Inflammatory macrophage treated with lipopolysaccharide for 1 hour (primary cell): ENCODE measurements around the gene ACSS3.

Experiments used
- DNase-seq, 2 donors: peaks; one replicate each; pipeline ENCODE4 v3.0.0-alpha.2; 2020 to 2022

Gene ACSS3

GRCh38 chr12:81231574-81232368, 153.9 kb downstream of the ACSS3 start:
- DNase-seq, result no peak

DNA sequence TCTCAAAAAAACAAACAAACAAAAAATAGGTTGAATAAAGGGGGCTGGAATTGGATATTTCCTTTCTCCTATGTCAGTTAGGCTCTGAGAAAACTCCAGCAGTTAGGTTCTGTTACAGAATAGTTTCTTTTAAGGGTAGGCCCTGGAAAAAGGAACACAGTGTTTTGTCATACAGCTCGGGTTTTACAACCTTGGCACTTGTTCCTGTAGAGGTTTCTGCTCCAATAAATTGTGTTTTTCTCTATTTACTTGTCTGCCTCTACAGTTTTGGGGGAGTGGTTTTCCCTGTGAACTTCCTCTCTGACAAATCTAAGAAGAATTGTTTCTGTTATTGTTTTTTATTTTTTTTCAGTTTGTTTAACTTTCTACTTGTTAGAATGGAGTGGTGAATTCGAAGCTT, 167.6 kb downstream of the ACSS3 start:
- no peak for DNase-seq

- no peak for DNase-seq
Observed at GRCh38 chr12:81245907-81246570, 168.2 kb downstream of the ACSS3 start.

DNA sequence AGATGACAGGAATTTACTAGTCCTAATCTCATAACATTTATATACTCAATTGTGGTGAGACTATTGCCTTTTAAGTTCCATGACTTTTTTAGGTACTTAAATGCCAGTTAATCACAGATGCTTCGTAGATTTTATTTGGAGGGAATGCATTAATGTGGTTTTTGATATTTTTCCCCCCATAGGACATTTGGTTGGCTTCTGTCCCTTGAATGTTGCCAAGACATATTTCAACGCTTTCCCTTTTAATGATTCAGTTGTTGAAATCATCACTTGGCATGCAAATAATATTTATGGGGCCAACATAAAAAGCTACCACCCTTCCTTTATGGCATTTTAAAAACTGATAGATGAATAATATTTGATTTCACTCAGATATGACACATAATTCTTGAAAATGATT, 172.1 kb downstream of the ACSS3 start:
- no peak for DNase-seq

DNA sequence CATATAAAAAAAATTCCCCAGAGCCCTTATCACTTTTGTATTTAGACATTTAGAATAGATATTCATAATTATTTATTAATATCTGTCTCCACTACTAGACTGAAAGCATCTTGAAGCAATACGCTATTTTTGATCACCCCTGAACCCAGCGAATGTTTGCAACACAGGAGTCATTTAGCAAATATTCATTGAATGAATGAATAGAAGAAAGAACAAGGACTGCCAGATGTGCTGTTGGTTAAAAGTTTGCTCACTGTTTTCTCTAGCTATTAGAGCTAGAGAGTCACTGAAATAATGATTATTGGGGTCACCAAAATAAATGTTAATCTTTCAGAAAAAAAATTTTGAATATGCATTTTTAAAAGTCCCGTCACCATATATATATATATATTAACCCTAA, 174.3 kb downstream of the ACSS3 start:
- DNase-seq, result no peak

GRCh38 chr12:81253360-81253759, 175.5 kb downstream of the ACSS3 start:
- no peak for DNase-seq

GRCh38 chr12:81255456-81255855, 177.6 kb downstream of the ACSS3 start:
- no peak for DNase-seq

GRCh38 chr12:81255947-81256346, 178.1 kb downstream of the ACSS3 start:
- DNase-seq, result no peak

DNA sequence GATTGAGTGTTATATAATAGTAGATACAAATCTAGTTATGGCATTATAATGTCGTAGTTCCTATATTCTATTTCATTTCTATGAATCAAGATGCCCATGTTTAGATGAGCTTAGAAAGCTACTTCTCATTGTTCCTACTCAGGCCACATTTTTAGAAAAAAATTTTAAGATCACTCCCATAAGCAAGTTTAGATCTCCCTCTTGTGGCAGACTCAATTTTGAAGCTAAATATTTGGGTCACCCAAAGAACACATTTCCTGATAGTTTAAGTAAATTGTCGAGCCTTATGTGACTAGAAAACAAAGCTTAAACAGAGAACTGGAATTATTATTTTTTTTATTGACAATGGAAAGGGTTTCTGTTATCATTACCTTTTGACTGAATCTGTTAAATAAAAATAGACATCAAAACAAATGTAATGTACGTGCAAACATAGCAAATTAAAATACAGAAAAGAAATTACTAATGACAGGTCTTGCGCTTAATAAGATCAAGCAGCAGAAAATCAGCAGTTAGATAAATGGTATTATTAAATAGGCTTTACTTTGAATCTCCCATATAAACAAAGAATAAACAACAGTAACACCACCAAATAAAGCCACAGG, 180.2 kb downstream of the ACSS3 start:
- DNase-seq, result peak in 1 of 2 donors; percentile 3

DNA sequence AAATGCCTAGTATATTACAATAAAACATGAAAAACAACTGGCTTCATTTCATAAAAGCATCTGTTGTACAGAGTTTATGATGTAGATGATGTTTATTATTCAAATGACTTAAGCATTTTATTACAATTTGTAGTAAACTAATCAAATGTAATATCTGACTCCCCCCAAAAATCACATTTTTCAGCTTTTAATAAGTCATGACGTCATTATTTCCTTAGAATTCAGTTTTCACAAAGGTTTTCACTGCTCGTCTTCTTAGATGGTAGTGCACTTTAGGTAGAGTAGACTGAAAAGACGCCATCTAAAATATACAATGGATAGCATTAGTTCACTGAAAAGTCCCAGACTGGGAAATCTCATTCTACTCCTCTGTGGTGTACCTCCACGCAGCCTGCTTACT, 181.5 kb downstream of the ACSS3 start:
- no peak for DNase-seq

DNA sequence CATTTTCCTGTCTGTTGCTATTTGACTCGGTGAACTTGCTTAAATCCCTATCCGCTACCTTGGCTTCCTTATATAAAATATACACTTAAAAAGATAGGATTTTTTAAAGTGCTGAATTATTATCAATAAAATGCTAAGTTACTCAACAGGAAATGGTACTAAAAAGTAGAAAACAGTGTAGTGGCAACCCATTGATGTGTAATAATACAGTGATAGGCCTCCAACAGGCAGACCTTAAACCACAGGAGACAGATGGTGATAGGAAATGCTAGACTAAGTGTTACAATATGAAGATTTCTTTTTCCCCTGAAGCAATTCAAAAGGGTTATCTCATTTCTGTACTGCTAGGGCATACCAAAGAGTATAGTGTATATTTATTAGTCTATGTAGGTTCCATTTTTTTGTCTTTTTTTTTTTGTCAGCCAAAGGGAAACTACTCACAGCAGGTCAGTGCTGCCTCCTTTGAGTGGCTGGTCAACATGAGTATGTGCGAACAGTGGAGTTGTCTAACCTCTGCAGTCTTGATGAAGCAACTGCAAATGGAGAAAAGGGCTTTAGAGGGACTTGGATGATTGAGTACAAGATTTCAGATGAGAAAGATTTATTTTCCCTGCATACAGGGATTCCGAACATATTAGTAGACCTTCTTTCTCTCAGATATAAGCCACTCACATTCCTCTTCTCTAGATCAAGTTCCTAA, 183.8 kb downstream of the ACSS3 start:
- DNase-seq, result no peak

DNA sequence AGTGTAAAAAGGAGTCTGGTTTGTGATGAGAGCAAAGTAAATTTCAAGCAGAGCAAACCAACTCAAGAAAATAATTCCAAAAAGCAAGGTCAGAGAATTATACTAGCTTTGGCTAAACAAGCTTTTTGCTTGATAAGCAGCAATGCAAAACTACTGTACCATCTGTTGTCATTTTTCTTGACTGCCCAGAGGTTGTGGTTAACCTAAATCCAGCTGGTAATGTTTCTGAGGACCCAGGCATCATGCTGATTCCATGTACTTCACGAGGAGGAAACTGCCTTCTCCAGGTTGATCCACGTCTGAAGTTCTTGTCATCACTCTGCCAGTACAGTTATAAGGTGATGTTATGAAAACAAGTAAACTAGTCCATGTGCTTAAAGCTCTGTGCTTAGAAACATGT, 185.2 kb downstream of the ACSS3 start:
- no peak for DNase-seq

GRCh38 chr12:81270385-81270784, 192.5 kb downstream of the ACSS3 start:
- no peak for DNase-seq

DNA sequence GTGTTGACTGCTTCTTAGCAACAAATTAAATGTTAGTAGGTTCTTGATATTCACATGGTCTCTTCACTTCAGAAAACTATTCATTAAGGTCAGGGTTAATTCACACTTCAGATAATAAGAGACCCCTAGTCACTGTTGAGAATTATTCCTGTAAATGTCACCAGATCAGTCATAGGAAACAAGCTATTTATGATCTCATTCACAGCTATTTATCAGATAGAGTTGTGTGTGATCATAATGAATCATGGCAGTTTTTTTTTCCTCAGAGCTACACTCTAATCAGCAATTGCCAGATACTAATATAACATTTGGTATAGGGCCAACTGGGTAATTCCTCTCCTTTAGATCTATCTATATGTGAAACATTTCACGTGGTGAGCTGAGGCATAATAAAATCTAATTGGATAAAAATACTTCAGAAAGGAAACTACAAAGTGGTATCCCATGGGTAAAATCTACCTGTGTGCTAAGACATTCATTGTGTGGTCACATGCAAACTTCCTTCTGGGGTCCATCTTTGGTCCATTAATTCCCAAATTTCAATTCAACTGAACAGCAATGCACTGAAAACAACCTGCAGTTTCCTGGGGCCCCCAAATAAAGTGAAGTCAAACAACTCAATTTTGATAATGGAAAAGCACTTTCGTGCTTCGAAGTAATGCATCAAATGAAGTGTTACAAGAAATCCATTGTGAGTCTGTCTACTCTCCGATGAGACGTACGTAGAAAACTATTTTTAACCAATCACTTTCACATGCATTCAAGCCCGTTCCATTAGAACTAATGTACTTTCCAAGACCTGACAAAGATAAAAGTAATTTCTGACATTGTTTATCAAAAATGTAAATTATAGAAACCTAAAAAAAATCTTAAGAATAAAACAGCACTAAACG, 197.0 kb downstream of the ACSS3 start:
- DNase-seq, result no peak

GRCh38 chr12:81284137-81284536, 206.3 kb downstream of the ACSS3 start:
- DNase-seq, result no peak

DNA sequence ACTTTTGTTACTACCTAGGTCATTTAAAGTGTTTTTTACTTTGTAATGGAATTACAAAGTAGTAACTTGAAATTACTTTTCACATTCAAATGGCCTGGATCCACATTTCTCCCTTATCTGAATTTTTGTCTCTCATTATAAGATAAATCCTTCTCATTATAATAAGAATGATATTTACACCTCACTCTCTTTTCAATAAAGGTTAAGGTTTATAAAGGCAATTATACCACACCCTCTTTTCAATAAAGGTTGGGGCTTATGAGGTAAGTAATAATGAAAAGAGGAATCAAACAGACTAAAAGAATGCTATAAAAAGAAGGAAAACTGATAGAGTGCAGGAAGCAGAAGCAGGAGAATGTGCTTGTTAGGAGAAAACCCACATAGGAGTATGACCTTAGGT, 210.8 kb downstream of the ACSS3 start:
- no peak for DNase-seq

- DNase-seq, result no peak
Observed at GRCh38 chr12:81294325-81295190, 216.7 kb downstream of the ACSS3 start.

DNA sequence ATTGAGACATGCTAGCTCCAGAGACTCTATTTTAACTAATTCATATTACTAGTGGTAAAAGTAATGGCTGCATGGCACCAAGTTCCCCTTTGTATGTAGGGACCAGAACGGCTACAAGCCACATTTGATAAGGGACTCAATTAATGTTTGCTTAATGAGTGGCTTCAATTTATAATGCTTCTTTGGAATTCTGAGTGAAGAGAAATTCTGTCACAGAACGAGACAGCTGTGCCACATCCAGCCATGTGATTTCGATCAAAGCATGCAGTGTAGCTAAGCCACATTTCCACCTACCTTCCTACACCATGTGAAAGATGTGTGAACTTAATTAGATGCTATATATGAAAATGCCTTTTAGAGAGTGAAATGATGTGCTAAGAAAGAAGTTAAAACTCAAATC, 217.4 kb downstream of the ACSS3 start:
- no peak for DNase-seq

GRCh38 chr12:81296556-81297305, 218.9 kb downstream of the ACSS3 start:
- no peak for DNase-seq

DNA sequence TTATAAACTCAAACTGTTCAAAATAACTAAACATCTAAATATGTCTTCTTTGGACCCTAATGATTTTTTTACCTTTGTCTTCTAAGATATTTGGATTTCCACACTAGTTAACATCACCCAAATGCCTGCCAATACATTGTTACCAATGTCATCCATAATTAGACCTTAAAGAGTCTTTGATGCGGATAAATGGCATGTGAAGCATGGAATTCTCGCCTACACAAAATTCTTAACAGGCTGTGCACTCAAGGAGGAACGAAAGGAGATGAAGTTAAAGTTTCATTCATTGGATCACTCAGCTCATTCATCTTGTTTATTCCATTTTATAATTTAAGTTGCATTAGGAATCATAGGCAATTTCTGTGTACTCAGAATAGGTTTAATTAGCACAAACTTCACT, 219.7 kb downstream of the ACSS3 start:
- no peak for DNase-seq

DNA sequence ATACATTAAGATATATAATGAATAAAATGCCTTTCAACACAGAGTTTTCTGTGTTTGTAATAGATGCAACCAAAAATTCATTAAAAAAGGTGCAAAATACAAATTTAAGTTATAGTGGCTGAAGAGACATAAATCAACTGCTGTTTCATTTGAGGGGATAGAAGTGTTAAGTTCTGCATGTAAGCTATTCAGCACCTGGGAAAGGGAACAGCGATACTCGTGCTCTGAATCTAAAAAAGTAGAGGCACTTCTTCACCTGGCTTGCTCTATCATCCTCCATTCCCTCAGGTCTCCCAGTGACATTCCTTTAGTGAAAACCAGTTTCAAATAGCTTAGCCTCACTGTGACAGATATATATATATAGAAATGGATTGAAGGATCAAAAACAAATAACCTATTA, 222.6 kb downstream of the ACSS3 start:
- DNase-seq, result no peak
